NCI-H345 treated with DMSO at 0.1 percent for 48 hours (cell line): ENCODE measurements around the gene KSR1.
A peak's percentile ranks its signal among the peaks of the same experiment; 100 is the strongest.
"Not testable (repeated sequence)": the region's sequence is repeated elsewhere in the genome, so short reads cannot be mapped to it uniquely, and the experiment has no call there.

Experiments used
- DNase-seq: peaks from one replicate; lab custom pipeline; 2025; ENCODE audit not compliant: unreplicated experiment; lab: John Stamatoyannopoulos, UW

Gene KSR1

GRCh38 chr17:27651411-27652345 is 195.4 kb downstream of the KSR1 start:
- DNase-seq = no peak

GRCh38 chr17:27653449-27653971 is 197.3 kb downstream of the KSR1 start:
- not testable (repeated sequence) for DNase-seq

GRCh38 chr17:27654136-27654535 is 197.9 kb downstream of the KSR1 start:
- no peak for DNase-seq

GRCh38 chr17:27654654-27655524 is 198.6 kb downstream of the KSR1 start:
- DNase-seq = peak; percentile 51

GRCh38 chr17:27655525-27656111 is 199.4 kb downstream of the KSR1 start:
- not testable (repeated sequence) for DNase-seq

GRCh38 chr17:27656620-27657019 is 200.4 kb downstream of the KSR1 start:
- not testable (repeated sequence) for DNase-seq

- DNase-seq = no peak
Observed at GRCh38 chr17:27657620-27658019, 201.4 kb downstream of the KSR1 start.

GRCh38 chr17:27659683-27660082 is 203.4 kb downstream of the KSR1 start:
- no peak for DNase-seq

- DNase-seq = no peak
Observed at GRCh38 chr17:27660436-27660835, 204.2 kb downstream of the KSR1 start.

- DNase-seq = no peak
Observed at GRCh38 chr17:27663936-27664605, 207.8 kb downstream of the KSR1 start.

GRCh38 chr17:27664606-27664965 is 208.3 kb downstream of the KSR1 start:
- no peak for DNase-seq

- no peak for DNase-seq
Observed at GRCh38 chr17:27665549-27665948, 209.3 kb downstream of the KSR1 start.

- not testable (repeated sequence) for DNase-seq
Observed at GRCh38 chr17:27666270-27666669, 210.0 kb downstream of the KSR1 start.

- DNase-seq = no peak
Observed at GRCh38 chr17:27666831-27667560, 210.7 kb downstream of the KSR1 start.

GRCh38 chr17:27667656-27668487 is 211.6 kb downstream of the KSR1 start:
- DNase-seq = no peak

- no peak for DNase-seq
Observed at GRCh38 chr17:27668488-27668823, 212.2 kb downstream of the KSR1 start.

GRCh38 chr17:27669136-27669535 is 212.9 kb downstream of the KSR1 start:
- no peak for DNase-seq

GRCh38 chr17:27669850-27670249 is 213.6 kb downstream of the KSR1 start:
- no peak for DNase-seq
